Karpas-422 (cell line): Measurements from ENCODE around the gene TMEM129. TPM values are rescaled to one million over a fixed set of nuclear protein-coding genes. Genes with fewer than 3 reads are reported as not detected.

Experiments used
- DNase-seq: peaks from one replicate; pipeline ENCODE4 v3.0.0-alpha.2; 2015
- H2AFZ ChIP-seq: fragments of 200-600 bp; sonication (generic); 2 replicates; pipeline ENCODE4 v1.6.1; 2014; ENCODE audit warnings: antibody characterized with exemption, low read length, mixed read lengths
- H3K27ac ChIP-seq: fragments of 200-600 bp; sonication (generic); 2 replicates; pipeline ENCODE4 v1.5.1; 2014; ENCODE audit warnings: mild to moderate bottlenecking, low read length, moderate library complexity
- H3K27me3 ChIP-seq: fragments of 200-600 bp; sonication (generic); 2 replicates; pipeline ENCODE4 v1.6.1; 2014; ENCODE audit warnings: low read length, mixed read lengths
- H3K36me3 ChIP-seq: fragments of 200-600 bp; sonication (generic); 2 replicates; pipeline ENCODE4 v1.6.1; 2014; ENCODE audit warnings: low read length, mixed read lengths; ENCODE audit not compliant: insufficient read depth
- H3K4me1 ChIP-seq: fragments of 200-600 bp; sonication (generic); 2 replicates; pipeline ENCODE4 v1.6.1; 2014; ENCODE audit warnings: mild to moderate bottlenecking, low read length, mixed read lengths
- H3K4me2 ChIP-seq: fragments of 200-600 bp; sonication (generic); 2 replicates; pipeline ENCODE4 v1.6.1; 2014; ENCODE audit warnings: low read length, low read depth, mild to moderate bottlenecking; ENCODE audit not compliant: poor library complexity, severe bottlenecking
- H3K4me3 ChIP-seq: fragments of 200-600 bp; sonication (generic); 2 replicates; pipeline ENCODE4 v1.5.1; 2014; ENCODE audit warnings: mild to moderate bottlenecking, antibody characterized with exemption, low read length, mixed read lengths
- H3K79me2 ChIP-seq: fragments of 200-600 bp; sonication (generic); 2 replicates; pipeline ENCODE4 v1.6.1; 2014; ENCODE audit warnings: mild to moderate bottlenecking, low read length, mixed read lengths
- H3K9ac ChIP-seq: fragments of 200-600 bp; sonication (generic); 2 replicates; pipeline ENCODE4 v1.6.0; 2014; ENCODE audit warnings: low read length
- H3K9me2 ChIP-seq: fragments of 200-600 bp; sonication (generic), shearing (Covaris generic); replicated peaks from 2 replicates; pipeline ENCODE4 v1.6.0; 2014; ENCODE audit warnings: mild to moderate bottlenecking, low read length, moderate library complexity; ENCODE audit not compliant: insufficient read depth
- H3K9me3 ChIP-seq: fragments of 300-700, 200-600 bp; sonication (generic); 2 replicates; pipeline ENCODE4 v1.6.1; 2014; ENCODE audit warnings: low read length, mixed read lengths
- H4K20me1 ChIP-seq: fragments of 200-600 bp; sonication (generic); 2 replicates; pipeline ENCODE4 v1.6.1; 2014; ENCODE audit warnings: mild to moderate bottlenecking, antibody characterized with exemption, low read length, low read depth; ENCODE audit not compliant: insufficient read depth
- total RNA-seq: library from RNA; depleted of rRNA; stranded (reverse); fragments of >200 nt; shearing (Covaris generic); gene quantifications from 2 replicates; pipeline ENCODE4 v1.2.3, GENCODE V29; 2014; ENCODE audit warnings: low replicate concordance

Gene TMEM129
- total RNA-seq, 1 experiment from 2014 or later, result 21.8 TPM

- peaks cover 21% of the 10 kb centered on the region for H3K36me3 ChIP-seq
Measured at GRCh38 chr4:1713003-1713851, 7.9 kb downstream of the TMEM129 start.

GRCh38 chr4:1712216-1713002, 8.7 kb downstream of the TMEM129 start, which contains the start of gene SLBP:
Gene SLBP, minus strand, starts transcription at chr4:1712319. Its CDS starts 131 bp downstream, at chr4:1712188.
- peaks cover 58% of the 10 kb centered on the region for H4K20me1 ChIP-seq
- peak within 1 kb of the TSS; percentile 92 for H3K4me3 ChIP-seq
- H3K27me3 ChIP-seq, result no peaks in the 10 kb centered on the region
- H3K9me2 ChIP-seq, result no peaks in the 10 kb centered on the region
- H2AFZ ChIP-seq, result peak within 1 kb of the TSS; percentile 70; the same call in 1 of the 2 replicates
- DNase-seq, result peak; percentile 99
- H3K4me2 ChIP-seq, result peak within 1 kb of the TSS; percentile 88
- no peaks in the 10 kb centered on the region for H3K9me3 ChIP-seq
- H3K4me1 ChIP-seq, result peaks cover 44% of the 10 kb centered on the region
- H3K36me3 ChIP-seq, result peaks cover 25% of the 10 kb centered on the region
- peak within 1 kb of the TSS; percentile 89 for H3K27ac ChIP-seq
- H3K9ac ChIP-seq, result peak within 1 kb of the TSS; percentile 95
- H3K79me2 ChIP-seq, result peaks cover 93% of the 10 kb centered on the region

More at GRCh38 chr4:1713003-1713851, 7.9 kb downstream of the TMEM129 start:
- no peaks in the 10 kb centered on the region for H3K27me3 ChIP-seq
- peak; percentile 68 for DNase-seq
- H3K4me1 ChIP-seq, result peaks cover 49% of the 10 kb centered on the region
- H3K9ac ChIP-seq, result peak overlapping the region; percentile 95
- peaks cover 62% of the 10 kb centered on the region for H4K20me1 ChIP-seq
- H3K4me2 ChIP-seq, result peak overlapping the region; percentile 77
- peak overlapping the region; percentile 75 for H3K27ac ChIP-seq
- H3K9me2 ChIP-seq, result no peaks in the 10 kb centered on the region
- no peaks in the 10 kb centered on the region for H3K9me3 ChIP-seq
- H2AFZ ChIP-seq, result peak overlapping the region; percentile 4; the same call in 1 of the 2 replicates
- H3K4me3 ChIP-seq, result peak overlapping the region; percentile 92
- H3K79me2 ChIP-seq, result peaks cover 90% of the 10 kb centered on the region

GRCh38 chr4:1711571-1712215, 9.4 kb downstream of the TMEM129 start:
- H3K4me3 ChIP-seq, result peak overlapping the region; percentile 92
- H4K20me1 ChIP-seq, result peaks cover 58% of the 10 kb centered on the region
- peaks cover 87% of the 10 kb centered on the region for H3K79me2 ChIP-seq
- peaks cover 25% of the 10 kb centered on the region for H3K36me3 ChIP-seq
- H3K27me3 ChIP-seq, result no peaks in the 10 kb centered on the region
- no peaks in the 10 kb centered on the region for H3K9me2 ChIP-seq
- peak overlapping the region; percentile 89 for H3K27ac ChIP-seq
- no peaks in the 10 kb centered on the region for H3K9me3 ChIP-seq
- H2AFZ ChIP-seq, result no peak overlapping the region
- peak; percentile 72 for DNase-seq
- peak overlapping the region; percentile 95 for H3K9ac ChIP-seq
- H3K4me2 ChIP-seq, result peak overlapping the region; percentile 88
- H3K4me1 ChIP-seq, result peaks cover 44% of the 10 kb centered on the region

GRCh38 chr4:1711055-1711570, 10.0 kb downstream of the TMEM129 start:
- no peaks in the 10 kb centered on the region for H3K9me2 ChIP-seq
- DNase-seq, result no peak
- H3K4me1 ChIP-seq, result peaks cover 38% of the 10 kb centered on the region
- H3K27me3 ChIP-seq, result no peaks in the 10 kb centered on the region
- peaks cover 87% of the 10 kb centered on the region for H3K79me2 ChIP-seq
- peak overlapping the region; percentile 88 for H3K4me2 ChIP-seq
- peaks cover 57% of the 10 kb centered on the region for H4K20me1 ChIP-seq
- H3K9me3 ChIP-seq, result no peaks in the 10 kb centered on the region
- no peak overlapping the region for H2AFZ ChIP-seq
- peak overlapping the region; percentile 92 for H3K4me3 ChIP-seq
- H3K36me3 ChIP-seq, result peaks cover 31% of the 10 kb centered on the region
- H3K27ac ChIP-seq, result peak overlapping the region; percentile 89; the same call in 1 of the 2 replicates
- H3K9ac ChIP-seq, result peak overlapping the region; percentile 95

GRCh38 chr4:1708581-1708980, 12.5 kb downstream of the TMEM129 start:
- H3K4me1 ChIP-seq, result peaks cover 13% of the 10 kb centered on the region
- H3K27ac ChIP-seq, result no peak overlapping the region
- H2AFZ ChIP-seq, result no peak overlapping the region
- no peaks in the 10 kb centered on the region for H3K9me2 ChIP-seq
- peaks cover 61% of the 10 kb centered on the region for H4K20me1 ChIP-seq
- H3K9me3 ChIP-seq, result no peaks in the 10 kb centered on the region
- H3K4me3 ChIP-seq, result no peak overlapping the region
- no peak overlapping the region for H3K9ac ChIP-seq
- no peaks in the 10 kb centered on the region for H3K27me3 ChIP-seq
- no peak overlapping the region for H3K4me2 ChIP-seq
- H3K36me3 ChIP-seq, result peaks cover 52% of the 10 kb centered on the region
- H3K79me2 ChIP-seq, result peaks cover 87% of the 10 kb centered on the region
- no peak for DNase-seq

GRCh38 chr4:1706358-1706757, 14.8 kb downstream of the TMEM129 start:
- Histone ChIP-seq H3K9ac (no peak overlapping the region), H2AFZ (no peak overlapping the region), H3K27me3 (no peaks in the 10 kb centered on the region), H3K9me3 (no peaks in the 10 kb centered on the region), H3K4me3 (no peak overlapping the region), H3K4me1 (peaks cover 12% of the 10 kb centered on the region), H3K4me2 (no peak overlapping the region), H3K79me2 (peaks cover 93% of the 10 kb centered on the region), H4K20me1 (peaks cover 75% of the 10 kb centered on the region), H3K9me2 (no peaks in the 10 kb centered on the region), H3K36me3 (peaks cover 70% of the 10 kb centered on the region), H3K27ac (no peak overlapping the region)
- DNase-seq, result no peak

GRCh38 chr4:1705732-1706131, 15.4 kb downstream of the TMEM129 start:
- no peak overlapping the region for H3K4me2 ChIP-seq
- peaks cover 74% of the 10 kb centered on the region for H3K36me3 ChIP-seq
- no peak overlapping the region for H3K9ac ChIP-seq

More at GRCh38 chr4:1705732-1706131, 15.4 kb downstream of the TMEM129 start:
- H2AFZ ChIP-seq, result no peak overlapping the region
- no peak overlapping the region for H3K27ac ChIP-seq
- peaks cover 11% of the 10 kb centered on the region for H3K4me1 ChIP-seq
- H3K9me2 ChIP-seq, result no peaks in the 10 kb centered on the region
- H3K79me2 ChIP-seq, result peaks cover 91% of the 10 kb centered on the region
- DNase-seq, result no peak
- H3K9me3 ChIP-seq, result no peaks in the 10 kb centered on the region
- no peaks in the 10 kb centered on the region for H3K27me3 ChIP-seq
- H4K20me1 ChIP-seq, result peaks cover 73% of the 10 kb centered on the region
- H3K4me3 ChIP-seq, result no peak overlapping the region
